LNCaP clone FGC (cell line): ENCODE measurements around the gene LRFN2.

Experiments used
- DNase-seq: peaks from one replicate; pipeline ENCODE4 v3.0.0-alpha.2; 2011; ENCODE audit warnings: low read depth
- H3K4me3 ChIP-seq: 2 replicates; pipeline ENCODE4 v1.5.1; 2011; ENCODE audit warnings: mild to moderate bottlenecking, low read depth, low read length, control low read depth
- CTCF ChIP-seq: IDR thresholded peaks from 2 replicates; pipeline ENCODE4 v1.5.1; 2012; ENCODE audit warnings: mild to moderate bottlenecking; ENCODE audit not compliant: control insufficient read depth, insufficient read depth; ENCODE audit errors: extremely low read depth

The LRFN2 gene

DNA sequence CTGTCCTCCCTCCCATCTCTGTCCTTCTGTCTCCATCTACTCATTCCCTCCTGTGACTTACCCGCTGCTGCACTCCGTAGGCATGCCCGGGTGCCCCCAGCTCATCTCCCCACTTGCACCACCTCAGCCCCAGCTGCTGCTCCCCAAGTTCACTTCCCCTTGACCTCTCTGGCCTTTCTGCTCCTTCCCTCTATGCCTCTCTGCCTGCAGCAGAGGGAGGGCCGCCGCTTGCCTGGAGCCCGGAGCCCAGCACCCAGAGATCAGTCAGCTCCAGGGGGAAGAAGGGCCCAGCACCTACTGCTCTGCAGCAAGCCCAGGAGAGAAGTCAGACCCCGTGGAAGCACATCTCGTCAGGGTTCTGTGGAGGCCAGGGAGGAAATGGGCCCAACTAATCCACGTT lies 97.4 kb downstream of the LRFN2 start:
- DNase-seq, result no peak
- TF ChIP-seq CTCF, result no peak
- H3K4me3 ChIP-seq, result no peak overlapping the region

GRCh38 chr6:40486576-40486975 lies 100.6 kb downstream of the LRFN2 start:
- TF ChIP-seq CTCF, result no peak
- no peak for DNase-seq
- H3K4me3 ChIP-seq, result no peak overlapping the region

DNA sequence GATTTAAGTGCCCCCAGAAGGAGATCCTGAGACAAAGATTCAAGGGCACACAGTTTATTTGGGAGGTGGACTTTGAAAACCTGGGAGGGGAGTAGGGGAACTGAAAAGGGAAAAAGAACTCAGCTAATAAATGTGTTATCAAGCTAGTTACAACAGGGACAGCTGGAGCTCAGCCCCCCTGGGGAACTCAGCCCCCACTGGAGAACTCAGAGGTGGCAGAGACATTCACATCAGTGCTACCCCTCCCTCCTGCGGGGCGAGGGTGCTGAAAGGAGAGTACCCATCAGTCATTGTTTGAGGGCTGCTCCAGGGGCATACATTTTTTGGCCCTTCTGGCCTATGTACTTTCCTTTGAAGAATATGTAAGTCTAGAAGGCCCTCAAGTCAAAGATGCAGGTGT lies 101.4 kb downstream of the LRFN2 start:
- TF ChIP-seq CTCF, result no peak
- DNase-seq, result no peak
- no peak overlapping the region for H3K4me3 ChIP-seq

DNA sequence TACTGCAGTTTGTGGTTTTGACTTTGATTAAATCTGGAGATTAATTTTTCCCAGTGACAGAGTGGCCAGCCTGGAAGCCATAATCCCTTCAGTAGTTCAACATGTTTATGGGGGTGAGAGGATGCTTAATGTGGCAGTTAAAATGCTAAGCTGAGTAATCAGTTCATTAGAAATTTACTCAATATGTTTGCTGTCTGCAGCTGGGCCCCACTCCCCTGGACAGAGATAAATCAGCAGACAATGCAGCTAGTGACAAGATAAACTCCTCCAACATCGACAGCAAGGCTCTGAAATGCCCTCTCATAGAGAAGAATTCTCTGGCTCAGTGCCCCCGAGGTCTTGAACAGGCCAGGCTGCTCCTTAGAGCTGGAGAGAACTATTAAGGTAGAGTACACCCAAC lies 101.9 kb downstream of the LRFN2 start:
- H3K4me3 ChIP-seq, result no peak overlapping the region
- TF ChIP-seq CTCF, result no peak
- no peak for DNase-seq

- no peak for TF ChIP-seq CTCF
- H3K4me3 ChIP-seq, result no peak overlapping the region
Observed at GRCh38 chr6:40484066-40484465, 103.1 kb downstream of the LRFN2 start.

GRCh38 chr6:40482532-40482931 lies 104.6 kb downstream of the LRFN2 start:
- no peak for DNase-seq
- H3K4me3 ChIP-seq, result no peak overlapping the region
- TF ChIP-seq CTCF, result no peak

More at GRCh38 chr6:40484066-40484465, 103.1 kb downstream of the LRFN2 start:
- no peak for DNase-seq

DNA sequence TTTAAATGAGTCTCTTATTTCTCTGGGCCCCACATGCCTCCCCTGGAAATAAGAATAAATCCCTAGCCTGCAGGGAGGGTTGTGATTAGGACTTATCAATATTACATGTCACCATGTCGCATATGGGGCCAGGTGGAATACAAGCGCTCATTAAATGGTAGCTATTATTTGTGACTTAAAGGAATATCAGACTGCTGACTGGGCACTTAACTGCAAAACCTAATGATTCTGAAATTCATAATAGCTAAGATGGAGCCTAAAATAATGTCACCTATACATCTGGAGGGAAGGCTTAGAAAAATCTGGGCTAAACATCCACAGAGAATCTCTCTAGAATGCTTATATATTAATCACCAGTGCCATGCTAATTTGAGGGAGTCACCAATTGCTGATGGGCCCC lies 106.5 kb downstream of the LRFN2 start:
- DNase-seq, result no peak
- H3K4me3 ChIP-seq, result no peak overlapping the region
- no peak for TF ChIP-seq CTCF
